H9 (cell line): ENCODE measurements around the gene FBXO34. TPM values are rescaled to one million over a fixed set of nuclear protein-coding genes. Genes with fewer than 3 reads are reported as not detected.

Experiments
- DNase-seq: peaks from one replicate; pipeline ENCODE4 v3.0.0-alpha.2; 2017
- H2AFZ ChIP-seq: one replicate; pipeline ENCODE4 v1.6.1; 2013; ENCODE audit warnings: mild to moderate bottlenecking, low read length, control low read depth, moderate library complexity
- H2AK5ac ChIP-seq: 2 replicates; pipeline ENCODE4 v1.6.1; 2013; ENCODE audit warnings: low read length, control low read depth, mixed read lengths; ENCODE audit not compliant: insufficient read length
- H2BK120ac ChIP-seq: one replicate; pipeline ENCODE4 v1.6.1; 2013; ENCODE audit warnings: low read depth, mild to moderate bottlenecking, low read length, control low read depth, inconsistent platforms; ENCODE audit not compliant: poor library complexity, severe bottlenecking
- H2BK12ac ChIP-seq: 2 replicates; pipeline ENCODE4 v1.6.1; 2013; ENCODE audit warnings: low read length, control low read depth, mixed read lengths, low read depth; ENCODE audit not compliant: insufficient read length
- H2BK15ac ChIP-seq: 2 replicates; pipeline ENCODE4 v1.6.1; 2013; ENCODE audit warnings: low read depth, low read length, control low read depth
- H2BK20ac ChIP-seq: one replicate; pipeline ENCODE4 v1.6.1; 2013; ENCODE audit warnings: low read depth, mild to moderate bottlenecking, low read length, control low read depth, inconsistent platforms; ENCODE audit not compliant: poor library complexity, severe bottlenecking
- H2BK5ac ChIP-seq: 2 replicates; pipeline ENCODE4 v1.6.1; 2013; ENCODE audit warnings: low read length, control low read depth, mixed read lengths; ENCODE audit not compliant: insufficient read length
- H3K14ac ChIP-seq: 2 replicates; pipeline ENCODE4 v1.6.1; 2013; ENCODE audit warnings: low read length, control low read depth; ENCODE audit not compliant: insufficient read depth
- H3K18ac ChIP-seq: 2 replicates; pipeline ENCODE4 v1.6.1; 2013; ENCODE audit warnings: low read depth, mild to moderate bottlenecking, mixed read lengths, low read length, control low read depth; ENCODE audit not compliant: insufficient read length
- H3K23ac ChIP-seq: 2 replicates; pipeline ENCODE4 v1.6.1; 2013; ENCODE audit warnings: low read length, control low read depth, mixed read lengths, low read depth; ENCODE audit not compliant: insufficient read length
- H3K23me2 ChIP-seq: 2 replicates; pipeline ENCODE4 v1.6.1; 2013; ENCODE audit warnings: low read depth, mild to moderate bottlenecking, mixed read lengths, low read length, control low read depth; ENCODE audit not compliant: insufficient read length, poor library complexity, severe bottlenecking
- H3K27ac ChIP-seq: 2 replicates; pipeline ENCODE4 v1.5.1; 2013; ENCODE audit warnings: low read length, control low read depth, mixed read lengths, low read depth; ENCODE audit not compliant: insufficient read length
- H3K27me3 ChIP-seq: 2 replicates; pipeline ENCODE4 v1.6.1; 2013; ENCODE audit warnings: low read length, control low read depth, inconsistent platforms; ENCODE audit not compliant: insufficient read depth
- H3K4ac ChIP-seq: 2 replicates; pipeline ENCODE4 v1.6.1; 2013; ENCODE audit warnings: low read depth, mild to moderate bottlenecking, control low read depth, inconsistent platforms, low read length, moderate library complexity
- H3K4me1 ChIP-seq: 2 replicates; pipeline ENCODE4 v1.6.1; 2013; ENCODE audit warnings: low read length, control low read depth, inconsistent platforms; ENCODE audit not compliant: insufficient read depth
- H3K4me2 ChIP-seq: 2 replicates; pipeline ENCODE4 v1.6.1; 2013; ENCODE audit warnings: low read length, control low read depth, mixed read lengths; ENCODE audit not compliant: insufficient read length, insufficient read depth
- H3K56ac ChIP-seq: 2 replicates; pipeline ENCODE4 v1.6.1; 2013; ENCODE audit warnings: low read depth, mild to moderate bottlenecking, mixed read lengths, low read length, control low read depth; ENCODE audit not compliant: insufficient read length
- H3K79me1 ChIP-seq: 2 replicates; pipeline ENCODE4 v1.6.1; 2013; ENCODE audit warnings: low read depth, mild to moderate bottlenecking, moderate library complexity, low read length, control low read depth, inconsistent platforms; ENCODE audit not compliant: insufficient read depth, poor library complexity, severe bottlenecking
- H3K79me2 ChIP-seq: 2 replicates; pipeline ENCODE4 v1.6.1; 2013; ENCODE audit warnings: low read length, control low read depth, inconsistent platforms; ENCODE audit not compliant: insufficient read depth
- H3K9ac ChIP-seq: 2 replicates; pipeline ENCODE4 v1.6.1; 2013; ENCODE audit warnings: low read length, control low read depth, mixed read lengths; ENCODE audit not compliant: insufficient read length; ENCODE audit errors: extremely low read depth
- H3K9me3 ChIP-seq: one replicate; pipeline ENCODE4 v1.6.1; 2013; ENCODE audit warnings: low read depth, low read length, inconsistent platforms; ENCODE audit not compliant: control insufficient read depth
- H3T11ph ChIP-seq: one replicate; pipeline ENCODE4 v1.6.1; 2013; ENCODE audit warnings: mild to moderate bottlenecking, low read length, control low read depth, inconsistent platforms
- H4K20me1 ChIP-seq: one replicate; pipeline ENCODE4 v1.6.1; 2013; ENCODE audit not compliant: control insufficient read depth, insufficient read length, insufficient read depth
- H4K5ac ChIP-seq: 2 replicates; pipeline ENCODE4 v1.6.1; 2013; ENCODE audit warnings: low read depth, mild to moderate bottlenecking, mixed read lengths, low read length, control low read depth; ENCODE audit not compliant: insufficient read length
- H4K8ac ChIP-seq: replicated peaks from 2 replicates; pipeline ENCODE4 v1.6.1; 2013; ENCODE audit warnings: low read length, control low read depth, mixed read lengths, low read depth; ENCODE audit not compliant: insufficient read length
- H4K91ac ChIP-seq: 2 replicates; pipeline ENCODE4 v1.6.1; 2013; ENCODE audit warnings: low read depth, mild to moderate bottlenecking, moderate library complexity, mixed read lengths, low read length, control low read depth; ENCODE audit not compliant: insufficient read length
- H3K27ac Mint-ChIP-seq, 3 experiments: 2 replicates in 2 of 3; 3 replicates in 1 of 3; pipeline ENCODE4 v1.8.0; 2020 to 2021; ENCODE audit warnings: mixed read lengths in 3 of 3, mild to moderate bottlenecking in 1 of 3, moderate library complexity in 1 of 3
- H3K27me3 Mint-ChIP-seq: 2 replicates; pipeline ENCODE4 v1.8.0; 2021; ENCODE audit warnings: low read depth, mild to moderate bottlenecking, moderate library complexity, mixed read lengths
- H3K36me3 Mint-ChIP-seq, 3 experiments: 2 replicates in 2 of 3; 3 replicates in 1 of 3; pipeline ENCODE4 v1.8.0; 2020 to 2021; ENCODE audit warnings: low read depth in 3 of 3, mixed read lengths in 3 of 3; ENCODE audit not compliant: insufficient read depth in 1 of 3
- H3K4me1 Mint-ChIP-seq, 2 experiments: 2 replicates each; pipeline ENCODE4 v1.8.0; 2020; ENCODE audit warnings: mixed read lengths in 2 of 2
- H3K4me3 Mint-ChIP-seq, 2 experiments: 2 replicates in 1 of 2; 3 replicates in 1 of 2; pipeline ENCODE4 v1.8.0; 2020 to 2021; ENCODE audit warnings: mild to moderate bottlenecking in 2 of 2, mixed read lengths in 2 of 2, moderate library complexity in 1 of 2
- H3K9me3 Mint-ChIP-seq, 2 experiments: 2 replicates in 1 of 2; 3 replicates in 1 of 2; pipeline ENCODE4 v1.8.0; 2020; ENCODE audit warnings: mild to moderate bottlenecking in 2 of 2, mixed read lengths in 2 of 2, moderate library complexity in 1 of 2
- CTCF ChIP-seq: fragments of 200-600 bp; sonication (generic); conservative IDR thresholded peaks from 3 replicates; pipeline ENCODE4 v1.8.0; 2021; ENCODE audit warnings: antibody characterized with exemption, mild to moderate bottlenecking
- WGBS: extraction: QIAGEN DNeasy Blood & Tissue Kit; methylation state at CpG from one replicate; pipeline ENCODE4 v1.1.7; 2013; ENCODE audit warnings: missing lambda C conversion rate, low lambda C conversion rate, mixed read lengths; ENCODE audit not compliant: insufficient read length; ENCODE audit errors: extremely low coverage; 5-methylcytosine and 5-hydroxymethylcytosine counted together
- total RNA-seq: library from RNA; stranded (reverse); gene quantifications from 2 replicates; pipeline ENCODE4 v1.2.1, GENCODE V29; 2021

The FBXO34 gene
- total RNA-seq, 1 experiment from 2014 or later = 12.0 TPM

GRCh38 chr14:55349565-55349964, 78.3 kb downstream of the FBXO34 start:
- Histone ChIP-seq H3T11ph (no peak overlapping the region), H2BK15ac (no peak overlapping the region), H2BK12ac (no peak overlapping the region), H4K91ac (no peak overlapping the region), H2AK5ac (no peak overlapping the region), H3K4me1 (no peaks in the 10 kb centered on the region), H3K27me3 (no peaks in the 10 kb centered on the region), H3K23ac (no peak overlapping the region), H2BK20ac (no peak overlapping the region), H4K8ac (no peak overlapping the region), H4K20me1 (no peaks in the 10 kb centered on the region), H3K56ac (no peak overlapping the region), H3K23me2 (no peaks in the 10 kb centered on the region), H3K4ac (no peak overlapping the region), H2AFZ (no peak overlapping the region), H3K4me2 (no peak overlapping the region), H3K18ac (no peak overlapping the region), H3K79me1 (no peaks in the 10 kb centered on the region), H3K9ac (no peak overlapping the region), H2BK120ac (no peak overlapping the region), H2BK5ac (no peak overlapping the region), H4K5ac (no peak overlapping the region), H3K9me3 (no peaks in the 10 kb centered on the region), H3K14ac (no peak overlapping the region), H3K79me2 (no peaks in the 10 kb centered on the region), H3K27ac (no peak overlapping the region)
- Mint-ChIP-seq H3K4me3 (no peak overlapping the region), H3K9me3 (no peaks in the 10 kb centered on the region), H3K27ac (peak overlapping the region in 1 of 3 experiments; percentile 77; a peak in 2 of 7 replicates), H3K4me1 (peaks cover 2 to 15% of the 10 kb centered on the region in 2 experiments; a peak in 3 of 4 replicates), H3K27me3 (no peaks in the 10 kb centered on the region), H3K36me3 (peaks cover 0 to 16% (median 14%) of the 10 kb centered on the region in 3 experiments; a peak in 4 of 7 replicates)
- no peak for DNase-seq
- no peak for TF ChIP-seq CTCF
- 100% methylated on average over 1 of the region's 12 CpGs for WGBS
